SK-N-SH (cell line): Measurements from ENCODE around the gene NAXE. TPM values are rescaled to one million over a fixed set of nuclear protein-coding genes. Genes with fewer than 3 reads are reported as not detected.
A peak's percentile ranks its signal among the peaks of the same experiment; 100 is the strongest.

Experiments used
- CTCF ChIA-PET: fragments of 300-600, 350-600 bp; formaldehyde crosslinking; extraction: SDS; loops from one replicate; lab custom pipeline; 2021; lab: Yijun Ruan, JAX
- POLR2A ChIA-PET: fragments of 350-600 bp; sonication (Branson Sonifier 250); formaldehyde crosslinking; extraction: SDS; loops from one replicate; lab custom pipeline; 2020; ENCODE audit warnings: antibody characterized with exemption, inconsistent platforms; lab: Yijun Ruan, JAX
- DNase-seq: peaks from one replicate; pipeline ENCODE4 v3.0.0; 2012
- H2AFZ ChIP-seq: fragments of 200-600 bp; sonication (generic); 2 replicates; pipeline ENCODE4 v1.8.1; 2016; ENCODE audit warnings: antibody characterized with exemption, mild to moderate bottlenecking, low read depth
- H3F3A ChIP-seq: fragments of 200-600 bp; sonication (generic); replicated peaks from 2 replicates; pipeline ENCODE3; 2016; ENCODE audit warnings: antibody characterized with exemption, mild to moderate bottlenecking; ENCODE audit not compliant: insufficient read depth
- H3K27ac ChIP-seq, 2 experiments: fragments of 200-500 bp in 1 of 2; fragments of 200-600 bp in 1 of 2; sonication (Bioruptor generic) in 1 of 2; sonication (generic), shearing (Covaris generic) in 1 of 2; 2 replicates each; pipeline versions ENCODE4 v1.5.1 to v1.6.1; 2014 to 2016; ENCODE audit warnings: low read depth in 2 of 2, inconsistent platforms in 1 of 2, low read length in 1 of 2, mild to moderate bottlenecking in 1 of 2, mixed read lengths in 1 of 2
- H3K27me3 ChIP-seq: fragments of 200-600 bp; sonication (generic), shearing (Covaris generic); 2 replicates; pipeline ENCODE4 v1.6.1; 2016; ENCODE audit warnings: mixed run types; ENCODE audit not compliant: insufficient read depth
- H3K36me3 ChIP-seq, 2 experiments: fragments of 200-500 bp in 1 of 2; fragments of 200-600 bp in 1 of 2; sonication (Bioruptor generic) in 1 of 2; sonication (generic) in 1 of 2; replicated peaks in 1 of 2; 2 replicates each; pipeline versions ENCODE3 to v1.5.1; 2014 to 2016; ENCODE audit warnings: low read length in 1 of 2, mild to moderate bottlenecking in 1 of 2; ENCODE audit not compliant: insufficient read depth in 2 of 2, control insufficient read depth in 1 of 2
- H3K4me1 ChIP-seq, 2 experiments: fragments of 200-500 bp in 1 of 2; fragments of 200-600 bp in 1 of 2; sonication (Bioruptor generic) in 1 of 2; sonication (generic), shearing (Covaris generic) in 1 of 2; 2 replicates each; pipeline versions ENCODE4 v1.5.1 to v1.6.1; 2014 to 2016; ENCODE audit warnings: low read depth in 1 of 2, low read length in 1 of 2, mixed run types in 1 of 2; ENCODE audit not compliant: insufficient read depth in 2 of 2, control insufficient read depth in 1 of 2
- H3K4me2 ChIP-seq: fragments of 200-600 bp; sonication (generic), shearing (Covaris generic); 2 replicates; pipeline ENCODE4 v1.6.1; 2017; ENCODE audit warnings: mixed run types
- H3K4me3 ChIP-seq, 2 experiments: fragments of 200-500 bp in 1 of 2; fragments of 200-600 bp in 1 of 2; sonication (Bioruptor generic) in 1 of 2; sonication (generic), shearing (Covaris generic) in 1 of 2; 2 replicates each; pipeline versions ENCODE4 v1.5.1 to v1.8.1; 2014 to 2016; ENCODE audit warnings: low read depth in 2 of 2, inconsistent platforms in 1 of 2, low read length in 1 of 2, mild to moderate bottlenecking in 1 of 2, mixed read lengths in 1 of 2, moderate library complexity in 1 of 2
- H3K79me2 ChIP-seq: fragments of 200-600 bp; sonication (generic); 2 replicates; pipeline ENCODE4 v1.8.1; 2017; ENCODE audit warnings: mild to moderate bottlenecking; ENCODE audit not compliant: insufficient read depth
- H3K9ac ChIP-seq: fragments of 200-600 bp; sonication (generic); 2 replicates; pipeline ENCODE4 v1.6.1; 2017; ENCODE audit warnings: mixed run types
- H3K9me2 ChIP-seq: fragments of 200-600 bp; sonication (generic); 2 replicates; pipeline ENCODE4 v1.6.1; 2017; ENCODE audit warnings: mixed run types
- H3K9me3 ChIP-seq: fragments of 200-600 bp; sonication (generic); 2 replicates; pipeline ENCODE4 v1.6.1; 2017; ENCODE audit warnings: mixed run types, mild to moderate bottlenecking, moderate library complexity
- H4K20me1 ChIP-seq: fragments of 200-600 bp; sonication (generic); 2 replicates; pipeline ENCODE4 v1.6.1; 2017; ENCODE audit warnings: mild to moderate bottlenecking, mixed run types; ENCODE audit not compliant: insufficient read depth
- ELF1 ChIP-seq: IDR thresholded peaks from 2 replicates; pipeline ENCODE4 v1.4.0; 2012
- FOXM1 ChIP-seq: IDR thresholded peaks from 2 replicates; pipeline ENCODE4 v1.4.0; 2012; ENCODE audit warnings: low read depth, mild to moderate bottlenecking
- MEF2A ChIP-seq: IDR thresholded peaks from 2 replicates; pipeline ENCODE4 v1.4.0; 2012; ENCODE audit warnings: low read depth, borderline replicate concordance
- MXI1 ChIP-seq: IDR thresholded peaks from 2 replicates; pipeline ENCODE4 v1.6.1; 2012; ENCODE audit warnings: mild to moderate bottlenecking, low read depth, low read length, improper control_type of control experiment
- TAF1 ChIP-seq: IDR thresholded peaks from 2 replicates; pipeline ENCODE4 v1.6.1; 2012; ENCODE audit warnings: low read depth, mild to moderate bottlenecking, low read length, moderate library complexity, borderline replicate concordance
- WGBS: methylation state at CpG from one replicate; pipeline ENCODE4 v1.1.6; 2017; ENCODE audit warnings: low lambda C conversion rate; 5-methylcytosine and 5-hydroxymethylcytosine counted together
- polyA plus RNA-seq, 3 experiments: library from polyadenylated mRNA; depleted of rRNA; stranded (reverse); fragments of >200 nt; gene quantifications; 2 replicates each; pipeline ENCODE4 v1.2.3, GENCODE V29; 2012
- TF ChIP-seq, protein P1 (sequence below): IDR thresholded peaks from 2 replicates; pipeline ENCODE4; 2012
- TF ChIP-seq, protein P2 (sequence below): IDR thresholded peaks from 2 replicates; pipeline ENCODE4 v1.4.0; 2012; ENCODE audit warnings: low read depth, borderline replicate concordance
- TF ChIP-seq, protein P3 (sequence below): IDR thresholded peaks from 2 replicates; pipeline ENCODE4 v1.4.0; 2012; ENCODE audit warnings: low read depth
- TF ChIP-seq, protein P4 (sequence below): fragments of 150-350 bp; IDR thresholded peaks from 2 replicates; pipeline ENCODE4 v1.6.1; 2016; ENCODE audit warnings: mild to moderate bottlenecking, low read depth, low read length

Gene NAXE
- polyA plus RNA-seq, 1 of the 3 experiments (the other 2 are of a cell fraction), result 98.4 TPM

DNA sequence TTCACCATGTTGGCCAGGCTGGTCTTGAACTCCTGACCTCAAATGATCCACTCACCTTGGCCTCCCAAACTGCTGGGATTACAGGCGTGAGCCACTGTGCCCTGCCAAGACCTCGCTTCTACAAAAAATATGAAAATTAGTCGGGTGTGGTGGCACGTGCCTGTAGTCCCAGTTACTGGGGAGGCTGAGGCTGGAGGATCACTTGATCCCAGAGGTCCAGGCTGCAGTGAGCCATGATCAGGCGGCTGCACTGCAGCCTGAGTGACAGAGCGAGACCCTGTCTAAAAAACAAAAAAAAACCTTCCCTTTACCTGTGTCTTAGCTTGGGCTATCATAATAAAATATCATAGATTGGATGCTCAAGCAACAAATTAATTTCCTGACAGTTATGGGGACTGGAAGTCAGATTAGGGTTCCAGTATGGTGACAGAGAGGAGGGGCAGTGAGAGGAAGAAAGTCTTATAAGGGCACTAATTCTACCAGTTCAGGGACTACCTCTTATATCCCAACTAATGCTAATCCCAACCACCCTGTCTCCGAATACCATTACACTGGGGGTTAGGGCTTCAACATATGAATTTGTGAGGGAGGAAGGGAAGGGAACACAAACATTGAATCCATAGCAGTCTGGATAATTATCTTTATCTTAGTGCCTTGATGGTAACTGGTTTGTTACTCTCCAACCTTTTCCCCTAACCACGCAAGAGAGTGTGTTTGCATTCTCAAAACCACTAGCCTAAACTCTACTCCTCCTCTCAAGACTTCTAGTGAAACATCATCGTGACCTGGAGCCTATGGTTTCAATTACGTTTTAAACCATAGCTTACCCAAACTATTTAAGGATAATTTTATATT lies 1.0 kb upstream of the NAXE start (continued):
- no peak for TF ChIP-seq TAF1

DNA sequence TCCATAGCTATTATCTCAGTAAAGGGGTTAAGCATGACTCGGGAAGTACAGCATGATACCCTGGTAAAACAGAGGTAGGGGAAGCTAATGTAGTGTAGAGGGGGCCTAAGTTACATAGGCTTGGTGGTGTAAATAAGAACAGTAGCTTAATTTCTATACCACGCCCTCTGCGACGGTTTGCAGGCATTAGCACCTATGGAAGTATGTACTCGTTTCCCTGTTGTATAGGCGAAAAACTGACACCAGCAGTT lies 470 bp upstream of the NAXE start:
- H3K27ac ChIP-seq, result peak overlapping the region; percentile 64 to 93
- no peaks in the 10 kb centered on the region for H3K27me3 ChIP-seq
- peak overlapping the region; percentile 83 for H3K9ac ChIP-seq
- H3K9me2 ChIP-seq, result no peaks in the 10 kb centered on the region
- H2AFZ ChIP-seq, result peak overlapping the region; percentile 57
- peak overlapping the region; percentile 96 for H3K4me2 ChIP-seq
- no peaks in the 10 kb centered on the region for H4K20me1 ChIP-seq
- peaks cover 0 to 16% of the 10 kb centered on the region in 2 experiments; a peak in 2 of 4 replicates for H3K4me1 ChIP-seq
- no peaks in the 10 kb centered on the region for H3K9me3 ChIP-seq
- H3K79me2 ChIP-seq, result peaks cover 12% of the 10 kb centered on the region; the same call in 1 of the 2 replicates
- ChIA-PET CTCF (interaction anchor here (1.0 to 5.6 kb wide), 19 partner anchors 7 to 205 kb away, joined by 3 to 42 read pairs (median 4); partner anchors contain the start of genes HAPLN2 and TTC24), POLR2A (interaction anchor here (0.7 to 2.8 kb wide), 5 partner anchors 9 to 17 kb away, joined by 3 to 15 read pairs (median 4); partner anchors contain the start of genes GPATCH4 and TTC24)
- H3K4me3 ChIP-seq, result peak overlapping the region; percentile 83 to 86
- no peak for DNase-seq
- TF ChIP-seq ELF1 (no peak), FOXM1 (no peak), MXI1 (no peak), MEF2A (no peak)
- TF ChIP-seq, protein P1, sequence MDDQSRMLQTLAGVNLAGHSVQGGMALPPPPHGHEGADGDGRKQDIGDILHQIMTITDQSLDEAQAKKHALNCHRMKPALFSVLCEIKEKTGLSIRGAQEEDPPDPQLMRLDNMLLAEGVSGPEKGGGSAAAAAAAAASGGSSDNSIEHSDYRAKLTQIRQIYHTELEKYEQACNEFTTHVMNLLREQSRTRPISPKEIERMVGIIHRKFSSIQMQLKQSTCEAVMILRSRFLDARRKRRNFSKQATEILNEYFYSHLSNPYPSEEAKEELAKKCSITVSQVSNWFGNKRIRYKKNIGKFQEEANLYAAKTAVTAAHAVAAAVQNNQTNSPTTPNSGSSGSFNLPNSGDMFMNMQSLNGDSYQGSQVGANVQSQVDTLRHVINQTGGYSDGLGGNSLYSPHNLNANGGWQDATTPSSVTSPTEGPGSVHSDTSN, result no peak
- TF ChIP-seq, protein P2, sequence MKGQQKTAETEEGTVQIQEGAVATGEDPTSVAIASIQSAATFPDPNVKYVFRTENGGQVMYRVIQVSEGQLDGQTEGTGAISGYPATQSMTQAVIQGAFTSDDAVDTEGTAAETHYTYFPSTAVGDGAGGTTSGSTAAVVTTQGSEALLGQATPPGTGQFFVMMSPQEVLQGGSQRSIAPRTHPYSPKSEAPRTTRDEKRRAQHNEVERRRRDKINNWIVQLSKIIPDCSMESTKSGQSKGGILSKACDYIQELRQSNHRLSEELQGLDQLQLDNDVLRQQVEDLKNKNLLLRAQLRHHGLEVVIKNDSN, result no peak
- TF ChIP-seq, protein P3, sequence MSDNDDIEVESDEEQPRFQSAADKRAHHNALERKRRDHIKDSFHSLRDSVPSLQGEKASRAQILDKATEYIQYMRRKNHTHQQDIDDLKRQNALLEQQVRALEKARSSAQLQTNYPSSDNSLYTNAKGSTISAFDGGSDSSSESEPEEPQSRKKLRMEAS, result no peak
- TF ChIP-seq, protein P4, sequence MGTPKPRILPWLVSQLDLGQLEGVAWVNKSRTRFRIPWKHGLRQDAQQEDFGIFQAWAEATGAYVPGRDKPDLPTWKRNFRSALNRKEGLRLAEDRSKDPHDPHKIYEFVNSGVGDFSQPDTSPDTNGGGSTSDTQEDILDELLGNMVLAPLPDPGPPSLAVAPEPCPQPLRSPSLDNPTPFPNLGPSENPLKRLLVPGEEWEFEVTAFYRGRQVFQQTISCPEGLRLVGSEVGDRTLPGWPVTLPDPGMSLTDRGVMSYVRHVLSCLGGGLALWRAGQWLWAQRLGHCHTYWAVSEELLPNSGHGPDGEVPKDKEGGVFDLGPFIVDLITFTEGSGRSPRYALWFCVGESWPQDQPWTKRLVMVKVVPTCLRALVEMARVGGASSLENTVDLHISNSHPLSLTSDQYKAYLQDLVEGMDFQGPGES, result no peak
- H3F3A ChIP-seq, result peaks cover 13% of the 10 kb centered on the region
- H3K36me3 ChIP-seq, result peaks cover 18 to 35% of the 10 kb centered on the region in 2 experiments
- WGBS, result 41% methylated on average over 6 of the region's 6 CpGs
